ENCODE data around the gene ST6GALNAC3.

Gene ST6GALNAC3

GRCh38 chr1:76284842-76285241 is 210.3 kb downstream of the ST6GALNAC3 start:
- DNase-seq (ENCODE audit: low read depth) = no peak
- H3K4me3 ChIP-seq (ENCODE audit: low read length) = no peak overlapping the region
- TF ChIP-seq CTCF (IDR thresholded peaks at IDR 0.05; ENCODE audit: insufficient read depth, low read depth, low read length, missing control alignments) = no peak

GRCh38 chr1:76285578-76286135 is 211.1 kb downstream of the ST6GALNAC3 start:
- DNase-seq (ENCODE audit: low read depth) = no peak
- TF ChIP-seq CTCF (IDR thresholded peaks at IDR 0.05; ENCODE audit: insufficient read depth, low read depth, low read length, missing control alignments) = no peak
- no peak overlapping the region for H3K4me3 ChIP-seq (ENCODE audit: low read length)

- no peak overlapping the region for H3K4me3 ChIP-seq (ENCODE audit: low read length)
- TF ChIP-seq CTCF (IDR thresholded peaks at IDR 0.05; ENCODE audit: insufficient read depth, low read depth, low read length, missing control alignments) = no peak
- no peak for DNase-seq (ENCODE audit: low read depth)
These were observed 213.4 kb downstream of the ST6GALNAC3 start for GRCh38 chr1:76287917-76288316.

- TF ChIP-seq CTCF (IDR thresholded peaks at IDR 0.05; ENCODE audit: insufficient read depth, low read depth, low read length, missing control alignments) = no peak
- no peak overlapping the region for H3K4me3 ChIP-seq (ENCODE audit: low read length)
- DNase-seq (ENCODE audit: low read depth) = no peak
These were observed 214.4 kb downstream of the ST6GALNAC3 start for GRCh38 chr1:76288758-76289483.

- H3K4me3 ChIP-seq (ENCODE audit: low read length) = no peak overlapping the region
- no peak for TF ChIP-seq CTCF (IDR thresholded peaks at IDR 0.05; ENCODE audit: insufficient read depth, low read depth, low read length, missing control alignments)
- no peak for DNase-seq (ENCODE audit: low read depth)
These were observed 215.1 kb downstream of the ST6GALNAC3 start for GRCh38 chr1:76289692-76290091.

- no peak for TF ChIP-seq CTCF (IDR thresholded peaks at IDR 0.05; ENCODE audit: insufficient read depth, low read depth, low read length, missing control alignments)
- no peak overlapping the region for H3K4me3 ChIP-seq (ENCODE audit: low read length)
These were observed 215.7 kb downstream of the ST6GALNAC3 start for GRCh38 chr1:76290271-76290670.

GRCh38 chr1:76291191-76291590 is 216.6 kb downstream of the ST6GALNAC3 start:
- no peak for TF ChIP-seq CTCF (IDR thresholded peaks at IDR 0.05; ENCODE audit: insufficient read depth, low read depth, low read length, missing control alignments)
- no peak for DNase-seq (ENCODE audit: low read depth)
- H3K4me3 ChIP-seq (ENCODE audit: low read length) = no peak overlapping the region

More at GRCh38 chr1:76290271-76290670, 215.7 kb downstream of the ST6GALNAC3 start:
- no peak for DNase-seq (ENCODE audit: low read depth)

All from epithelial cell of esophagus (primary cell).